GM21423 (cell line): ENCODE data around the gene SBK2.
"Not testable (repeated sequence)": the region's sequence is repeated elsewhere in the genome, so short reads cannot be mapped to it uniquely, and the experiment has no call there.

Experiments
- ATAC-seq: cut with Tn5 transposase; IDR thresholded peaks from one replicate; pipeline ENCODE4 v1.9.1; 2021; ENCODE audit warnings: mild to moderate bottlenecking, moderate library complexity; ENCODE audit not compliant: unreplicated experiment

The SBK2 gene

DNA sequence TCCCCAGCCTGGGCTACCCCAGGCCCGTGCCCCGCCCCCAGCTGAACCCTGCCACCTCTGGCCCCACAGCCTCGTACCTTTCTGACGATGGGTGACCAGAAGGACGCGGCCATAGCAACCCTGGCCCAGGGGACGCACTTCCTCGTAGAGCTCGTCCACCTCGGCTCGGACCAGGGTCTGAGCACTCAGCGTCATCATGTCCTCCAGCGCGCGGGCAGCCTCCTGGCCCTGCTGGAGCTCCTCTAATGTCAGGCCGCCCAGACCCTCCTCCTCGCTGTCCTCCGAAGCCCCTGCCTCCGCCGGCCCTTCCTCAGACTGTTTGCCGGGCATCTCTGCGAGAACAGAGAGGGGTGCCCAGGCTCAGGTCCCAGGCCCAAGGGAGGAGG lies 975 bp downstream of the SBK2 start:
- ATAC-seq, result no peak

DNA sequence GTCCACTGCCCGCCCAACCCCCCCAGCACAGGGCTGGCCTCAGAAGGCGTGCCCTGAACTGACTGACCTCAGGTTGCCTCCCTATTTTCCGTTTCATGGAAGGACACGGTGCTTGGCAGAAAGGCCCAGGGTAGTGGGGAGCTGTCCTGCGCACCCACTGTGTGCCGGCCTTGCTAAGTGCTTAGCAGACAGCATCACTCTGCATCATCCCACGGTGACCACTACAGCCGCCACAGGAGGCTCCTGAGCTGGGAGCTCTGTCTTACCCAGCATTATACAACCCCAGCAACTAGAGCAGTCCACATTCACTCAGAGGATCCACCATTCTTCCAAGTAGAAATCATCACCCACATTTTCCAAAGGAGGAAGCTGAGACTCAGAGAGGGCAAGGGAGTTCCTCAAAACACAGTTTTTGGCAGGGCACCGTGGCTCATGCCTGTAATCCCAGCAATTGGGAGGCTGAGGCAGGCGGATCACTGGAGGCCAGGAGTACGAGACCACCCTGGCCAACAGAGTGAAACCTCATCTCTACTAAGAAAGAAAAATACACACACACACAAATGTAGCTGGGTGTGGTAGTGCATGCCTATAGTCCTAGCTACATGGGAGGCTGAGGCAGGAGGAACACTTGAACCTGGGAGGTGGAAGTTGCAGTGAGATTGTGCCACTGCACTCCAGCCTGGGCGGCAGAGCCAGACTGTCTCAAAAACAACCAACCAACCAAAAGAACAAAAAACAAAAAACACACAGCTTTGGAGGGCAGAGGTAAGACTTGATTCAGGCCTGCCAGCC lies 1.6 kb downstream of the SBK2 start:
- no peak for ATAC-seq

DNA sequence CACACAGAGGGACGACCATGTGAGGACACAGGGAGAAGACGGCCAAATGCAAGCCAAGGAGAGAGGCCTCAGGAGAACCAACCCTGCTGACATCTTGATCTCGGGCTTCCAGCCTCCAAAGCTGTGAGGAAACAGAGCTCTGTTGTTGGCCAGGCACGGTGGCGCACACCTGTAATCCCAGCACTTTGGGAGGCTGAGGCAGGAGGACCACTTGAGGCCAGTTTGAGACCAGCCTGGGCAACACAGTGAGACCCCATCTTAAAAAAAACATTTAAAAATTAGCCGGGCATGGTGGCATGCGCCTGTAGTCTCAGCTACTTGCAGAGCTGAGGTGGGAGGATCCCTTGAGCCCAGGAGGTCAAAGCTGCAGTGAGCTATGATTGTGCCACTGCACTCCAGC lies 2.7 kb downstream of the SBK2 start:
- not testable (repeated sequence) for ATAC-seq

DNA sequence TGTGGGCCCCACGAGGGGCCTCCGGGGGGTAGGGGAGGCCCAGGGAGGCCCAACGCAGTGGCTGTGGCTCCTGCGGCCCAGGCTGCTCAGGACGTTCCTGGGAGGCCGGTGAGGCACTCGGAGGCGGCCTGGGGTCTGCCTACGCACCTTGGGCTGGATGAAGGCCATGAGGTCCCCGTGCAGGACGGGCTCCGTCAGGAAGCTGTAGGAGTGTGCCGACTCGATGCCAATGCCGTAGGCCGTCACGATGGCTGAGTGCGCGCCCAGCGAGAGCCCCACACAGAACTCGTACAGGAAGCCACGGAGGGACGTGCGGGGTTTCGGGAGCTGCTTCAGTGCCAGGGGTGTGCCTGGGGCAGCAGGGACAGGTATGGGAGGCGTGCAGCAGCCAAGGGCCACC lies 5.9 kb downstream of the SBK2 start:
- no peak for ATAC-seq

DNA sequence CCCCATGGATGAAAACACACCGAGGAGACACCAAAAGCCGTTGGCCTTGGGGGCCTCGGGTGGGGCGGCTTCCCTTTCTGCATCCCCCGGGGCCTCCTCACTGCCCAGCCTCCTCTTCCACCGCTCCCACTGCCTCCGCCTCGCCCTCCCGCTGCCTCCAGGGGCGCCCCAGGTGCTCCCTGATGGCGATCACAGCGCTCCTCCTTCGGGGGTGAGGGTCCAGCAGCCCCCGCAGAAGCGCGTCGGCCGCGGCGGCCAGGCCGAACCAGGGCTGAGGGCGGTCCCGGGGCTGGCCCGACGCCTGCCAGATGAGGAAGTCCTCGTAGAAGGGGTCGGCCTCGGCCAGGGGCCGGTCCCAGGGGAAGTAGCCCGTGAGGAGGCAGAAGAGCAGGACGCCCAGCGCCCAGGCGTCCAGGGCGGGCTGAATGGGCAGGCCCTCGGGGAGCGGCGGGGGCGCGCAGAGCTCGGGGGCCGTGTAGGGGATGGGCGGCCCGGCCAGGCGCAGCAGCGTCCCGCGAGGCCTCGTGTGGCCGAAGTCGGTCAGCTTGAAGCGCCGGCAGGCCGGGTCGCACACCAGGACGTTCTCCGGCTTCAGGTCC lies 7.2 kb downstream of the SBK2 start:
- no peak for ATAC-seq

DNA sequence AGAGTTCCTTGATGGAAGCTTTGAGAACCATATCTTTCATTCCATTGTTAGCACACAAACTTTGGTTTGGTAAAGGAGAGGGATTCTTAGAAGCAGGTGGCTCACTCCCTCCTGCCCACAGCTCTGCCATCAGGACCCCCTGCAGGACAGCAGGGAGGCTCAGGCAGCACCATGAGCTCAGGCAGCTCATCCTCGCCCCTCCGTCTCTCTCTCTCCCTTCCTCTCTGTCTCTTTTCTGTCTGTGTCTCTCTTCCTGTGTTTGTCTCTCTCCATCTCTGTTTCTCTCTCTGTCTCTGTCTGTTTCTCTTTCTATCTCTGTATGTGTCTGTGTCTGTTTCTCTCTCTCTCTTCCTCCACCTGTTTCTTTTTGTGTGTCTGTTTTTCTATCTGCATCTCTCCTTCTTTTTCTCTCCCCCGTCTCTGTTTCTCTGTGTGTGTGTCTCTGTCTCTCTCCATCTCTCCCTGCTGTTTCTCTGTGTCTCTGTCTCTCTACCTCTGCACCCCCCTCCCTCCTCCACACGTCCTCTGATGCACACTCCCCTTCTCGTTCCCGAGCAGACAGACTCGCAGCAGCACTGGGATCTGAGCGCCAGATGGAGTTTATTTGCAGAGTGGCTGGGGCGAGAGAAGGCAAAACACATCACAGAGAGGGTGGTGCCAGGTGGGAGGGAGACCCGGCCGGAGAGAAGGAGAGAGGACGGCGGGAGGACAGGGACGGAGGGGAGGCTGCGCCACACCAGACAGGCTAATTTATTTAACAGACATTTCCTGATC lies 8.7 kb downstream of the SBK2 start:
- ATAC-seq, result no peak

DNA sequence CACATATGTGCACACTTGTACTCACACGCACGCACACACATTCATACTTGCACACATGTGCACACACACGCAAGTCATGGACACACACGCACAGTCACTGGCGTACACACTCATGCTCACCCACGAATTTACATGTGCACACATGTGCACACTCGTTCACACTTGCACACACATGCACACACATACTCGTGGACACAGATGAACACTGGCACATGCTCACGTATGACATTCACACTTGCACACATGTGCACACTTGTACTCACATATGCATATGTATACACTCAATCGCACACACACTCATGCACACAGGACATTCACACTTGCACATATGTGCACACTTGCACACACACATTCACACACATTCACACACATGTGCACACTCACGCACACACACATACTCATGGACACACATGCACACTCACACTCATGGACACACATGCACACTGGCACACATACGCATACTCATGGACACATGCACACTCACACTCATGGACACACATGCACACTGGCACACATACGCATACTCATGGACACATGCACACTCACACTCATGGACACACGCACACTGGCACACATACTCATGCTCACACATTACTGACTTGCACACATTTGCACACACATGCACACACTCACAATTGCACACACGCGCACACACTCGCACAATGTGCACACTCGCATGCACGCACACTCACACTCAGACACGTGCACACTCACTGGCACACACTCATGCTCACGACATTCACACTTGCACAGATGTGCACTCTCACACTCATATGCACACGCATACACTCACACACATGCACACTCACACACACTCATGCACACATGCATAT lies 9.5 kb downstream of the SBK2 start:
- no peak for ATAC-seq

DNA sequence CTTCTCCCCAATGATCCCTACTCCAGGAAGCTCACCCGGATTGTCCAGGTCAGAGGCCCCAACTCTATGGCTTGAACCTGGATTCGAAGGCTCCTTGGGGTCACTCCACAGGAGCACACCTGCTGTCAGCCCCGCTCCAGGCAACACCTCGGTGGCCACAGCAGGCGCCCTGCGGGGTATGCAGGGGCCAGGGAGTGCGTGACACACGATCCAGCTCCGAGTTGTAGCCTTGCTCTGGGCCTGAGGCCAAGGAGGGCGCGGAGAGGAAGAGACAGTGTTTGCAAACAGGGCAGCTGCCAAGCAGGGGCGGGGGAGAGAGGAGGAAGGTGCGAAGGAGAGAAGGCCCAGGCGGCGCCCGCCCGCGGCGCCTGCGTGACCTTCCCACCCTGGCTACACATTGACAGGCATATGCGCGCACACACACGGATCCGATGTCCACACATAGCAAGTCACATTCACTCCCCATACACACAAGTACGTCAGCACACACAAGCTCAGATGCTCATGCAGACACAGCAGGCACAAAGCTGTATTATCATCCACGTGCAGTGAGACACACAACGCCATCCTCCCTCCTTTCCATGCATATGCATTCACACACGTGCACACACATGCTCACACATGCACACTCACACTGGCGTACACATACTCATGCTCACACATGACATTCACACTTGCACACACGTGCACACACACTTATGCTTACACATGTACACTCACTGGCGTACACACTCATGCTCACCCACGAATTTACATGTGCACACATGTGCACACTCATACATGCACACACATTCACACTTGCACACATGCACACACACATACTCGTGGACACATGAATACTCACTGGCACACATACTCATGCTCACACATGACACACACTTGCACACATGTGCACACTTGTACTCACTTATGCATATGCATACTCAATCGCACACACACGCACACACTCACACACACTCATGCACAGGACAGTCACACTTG lies 10.4 kb downstream of the SBK2 start:
- ATAC-seq, result no peak

DNA sequence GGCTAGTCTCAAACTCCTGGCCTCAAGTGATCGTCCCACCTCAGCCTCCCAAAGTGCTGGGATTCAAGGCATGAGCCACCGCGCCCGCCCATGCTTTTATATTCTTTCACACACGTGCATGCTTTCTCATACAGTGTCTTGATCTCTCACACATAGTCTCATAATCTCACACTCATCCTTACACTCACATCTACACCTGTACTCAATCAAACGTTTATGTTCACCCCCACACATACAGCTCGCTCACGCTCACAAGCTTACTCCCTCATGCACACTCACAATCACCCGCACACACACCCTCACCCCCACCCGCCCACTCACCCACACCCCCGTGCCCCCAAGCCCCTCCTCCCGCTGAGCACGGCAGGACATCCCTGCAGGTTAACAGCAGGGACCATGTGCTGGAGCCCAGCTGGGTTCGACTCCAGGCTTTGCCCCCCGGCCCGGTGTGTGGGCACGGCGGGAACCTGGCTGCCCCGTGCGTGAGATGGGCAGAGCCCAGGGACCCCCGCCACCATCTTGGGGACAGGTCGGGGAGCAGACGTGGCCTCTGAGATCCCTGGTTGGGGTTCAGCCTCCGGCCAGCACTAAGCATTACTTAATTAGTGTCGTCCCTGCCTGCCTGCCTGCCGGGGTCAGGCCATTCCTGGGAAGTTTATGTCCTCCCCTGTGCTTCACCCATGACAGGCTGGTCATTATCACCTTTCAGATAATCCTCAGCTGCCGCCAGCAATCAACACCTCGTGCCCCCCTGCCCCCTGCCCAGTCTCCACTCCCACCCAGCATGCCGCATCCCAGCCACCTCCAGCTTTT lies 11.4 kb downstream of the SBK2 start:
- ATAC-seq, result no peak

DNA sequence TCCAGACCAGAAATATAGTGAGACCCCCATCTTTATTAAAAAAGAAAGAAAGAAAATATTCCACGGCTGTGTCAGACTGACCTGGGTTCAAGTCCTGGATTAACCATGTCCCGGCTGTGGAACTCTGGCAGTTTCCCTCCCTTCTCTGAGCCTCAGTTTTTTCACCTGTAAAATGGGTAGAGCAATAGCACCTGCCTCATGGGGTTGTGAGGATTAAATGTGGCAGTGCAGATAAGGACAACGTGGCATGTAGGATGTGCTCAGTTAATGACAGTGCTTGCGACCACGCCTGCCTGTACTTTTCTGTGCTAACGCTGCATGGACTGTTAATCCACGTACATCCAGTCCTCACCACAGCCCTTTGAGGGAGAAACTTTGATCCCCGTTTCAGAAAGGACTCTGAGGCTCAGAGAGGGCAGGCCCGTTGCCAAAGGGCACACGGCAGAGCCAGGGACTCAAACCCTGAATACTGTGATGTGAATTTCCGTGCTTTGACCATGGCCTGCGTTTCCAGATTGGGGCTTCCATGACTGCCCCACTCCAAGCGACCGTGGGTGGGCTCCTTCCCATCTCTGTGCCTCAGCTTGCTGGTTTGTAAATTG lies 16.1 kb downstream of the SBK2 start:
- ATAC-seq, result no peak

DNA sequence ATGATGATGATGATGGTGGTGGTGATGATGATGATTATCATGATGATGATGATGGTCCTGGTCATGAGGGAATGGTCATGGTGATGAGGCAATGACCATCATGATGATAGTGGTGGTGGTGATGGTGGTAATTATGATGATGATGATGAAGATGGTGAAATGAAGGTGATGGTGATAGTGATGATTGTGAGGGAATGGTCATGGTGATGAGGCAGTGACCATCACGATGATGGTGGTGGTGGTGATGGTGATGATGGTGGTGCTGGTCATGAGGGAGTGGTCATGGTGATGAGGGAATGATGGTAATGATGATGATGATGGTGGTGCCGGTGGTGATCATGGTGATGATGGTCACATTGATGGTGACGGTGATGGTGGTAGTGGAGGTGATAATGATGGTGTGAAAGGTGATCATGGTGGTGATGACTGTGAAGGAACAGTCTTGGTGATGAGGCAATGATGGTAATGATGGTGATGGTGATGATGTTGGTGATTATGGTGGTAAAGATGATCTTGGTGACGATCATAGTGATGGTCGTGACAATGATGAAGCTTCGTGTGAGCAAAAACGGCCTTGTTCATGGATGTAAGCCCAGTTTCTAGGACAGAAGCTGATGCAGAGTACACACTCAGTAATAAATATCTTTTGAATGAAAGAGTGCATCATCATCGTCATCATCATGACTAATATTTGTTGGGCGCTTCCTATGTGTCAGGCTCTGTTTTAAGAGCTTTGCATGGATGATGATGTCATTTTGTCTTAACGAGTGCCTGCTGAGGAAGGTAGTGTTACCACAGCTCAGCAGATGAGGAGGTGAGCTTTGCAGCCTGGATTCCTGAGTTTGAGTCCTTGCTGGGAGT lies 17.3 kb downstream of the SBK2 start:
- no peak for ATAC-seq

DNA sequence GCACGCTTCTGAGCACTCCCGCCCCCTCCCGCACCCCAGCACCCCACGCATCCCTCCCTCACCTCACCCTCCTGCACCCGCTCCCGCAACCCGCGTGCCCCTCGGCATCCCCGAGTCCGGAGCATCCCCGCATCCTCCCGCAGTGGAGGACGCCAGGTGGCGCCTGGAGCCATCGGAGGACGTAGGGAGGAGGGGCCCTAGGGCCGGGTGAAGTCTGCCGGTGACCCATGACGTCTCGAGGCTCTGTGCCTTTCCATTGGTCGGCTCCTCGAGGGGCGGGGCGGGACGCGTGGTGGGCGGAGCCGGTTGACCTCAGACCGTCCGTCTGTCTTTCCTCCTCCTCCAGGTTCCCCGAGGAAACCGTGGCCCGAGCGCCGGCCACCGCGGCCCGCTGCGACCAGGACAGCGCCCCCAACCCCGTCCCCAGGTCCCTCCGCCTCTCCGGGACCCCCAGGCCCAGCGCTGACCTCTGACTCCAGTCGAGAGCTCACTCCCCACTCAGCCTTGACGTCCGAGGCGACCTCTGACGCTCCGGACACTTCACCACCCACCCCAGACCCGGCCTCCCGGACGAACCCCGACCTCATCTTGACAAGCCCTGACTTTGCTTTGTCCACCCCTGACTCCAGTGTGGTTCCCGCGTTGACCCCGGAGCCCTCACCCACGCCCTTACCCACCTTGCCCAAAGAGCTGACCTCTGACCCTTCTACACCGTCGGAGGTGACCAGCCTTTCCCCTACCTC lies 19.9 kb downstream of the SBK2 start:
- peak; percentile 99 for ATAC-seq

DNA sequence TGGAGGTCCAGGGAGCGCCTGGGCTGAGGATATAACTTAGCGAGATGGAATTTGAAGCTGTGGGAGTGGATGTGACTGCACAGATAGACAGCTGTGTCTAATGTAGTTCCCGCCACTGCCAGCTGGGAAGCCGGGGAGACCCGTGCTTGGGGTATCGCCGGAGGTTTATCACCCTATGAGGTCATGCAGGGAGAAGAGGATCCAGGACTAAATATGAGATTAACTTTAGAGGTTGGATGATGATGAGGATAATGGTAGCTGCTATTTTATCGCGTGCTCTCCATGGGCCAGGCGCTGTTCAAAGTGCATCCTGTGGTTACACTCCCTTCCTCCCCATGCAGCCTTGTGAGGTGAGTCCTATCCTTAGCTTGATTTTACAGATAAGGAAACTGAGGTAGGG lies 28.8 kb downstream of the SBK2 start:
- ATAC-seq, result no peak

DNA sequence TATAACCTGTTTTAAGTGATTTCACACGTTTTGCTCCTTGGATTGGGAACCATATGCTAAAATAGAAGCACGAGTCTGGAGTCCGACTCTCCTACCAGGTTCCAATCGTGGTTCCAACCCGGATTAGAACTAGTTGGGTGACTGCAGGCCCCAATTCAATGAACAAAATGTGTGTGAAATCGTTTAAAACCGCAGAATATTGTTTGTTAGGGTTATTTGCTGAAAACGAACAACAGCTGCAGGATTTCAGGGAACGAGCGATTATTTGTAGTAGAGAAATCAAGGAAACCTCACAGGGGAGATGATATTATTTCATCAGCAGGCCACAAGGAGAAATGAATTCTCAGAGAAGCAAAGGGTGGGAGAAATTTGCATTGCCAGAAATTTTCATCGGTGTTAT lies 32.0 kb downstream of the SBK2 start:
- no peak for ATAC-seq

DNA sequence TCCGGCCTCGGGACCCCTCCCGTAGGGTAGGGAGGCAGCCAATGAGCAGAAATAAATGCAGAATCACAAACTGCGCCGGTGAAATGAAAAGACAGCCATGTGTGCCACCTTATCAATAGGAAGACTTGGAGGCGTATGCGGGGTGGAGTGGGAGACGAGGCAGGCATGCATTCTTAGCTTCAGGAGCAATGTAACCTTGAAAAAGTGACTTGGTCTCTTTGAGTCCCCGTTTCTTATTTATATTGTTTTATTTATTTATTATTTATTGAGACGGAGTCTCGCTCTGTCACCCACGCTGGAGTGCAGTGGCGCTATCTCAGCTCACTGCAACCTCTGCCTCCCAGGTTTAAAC lies 32.7 kb downstream of the SBK2 start:
- no peak for ATAC-seq

DNA sequence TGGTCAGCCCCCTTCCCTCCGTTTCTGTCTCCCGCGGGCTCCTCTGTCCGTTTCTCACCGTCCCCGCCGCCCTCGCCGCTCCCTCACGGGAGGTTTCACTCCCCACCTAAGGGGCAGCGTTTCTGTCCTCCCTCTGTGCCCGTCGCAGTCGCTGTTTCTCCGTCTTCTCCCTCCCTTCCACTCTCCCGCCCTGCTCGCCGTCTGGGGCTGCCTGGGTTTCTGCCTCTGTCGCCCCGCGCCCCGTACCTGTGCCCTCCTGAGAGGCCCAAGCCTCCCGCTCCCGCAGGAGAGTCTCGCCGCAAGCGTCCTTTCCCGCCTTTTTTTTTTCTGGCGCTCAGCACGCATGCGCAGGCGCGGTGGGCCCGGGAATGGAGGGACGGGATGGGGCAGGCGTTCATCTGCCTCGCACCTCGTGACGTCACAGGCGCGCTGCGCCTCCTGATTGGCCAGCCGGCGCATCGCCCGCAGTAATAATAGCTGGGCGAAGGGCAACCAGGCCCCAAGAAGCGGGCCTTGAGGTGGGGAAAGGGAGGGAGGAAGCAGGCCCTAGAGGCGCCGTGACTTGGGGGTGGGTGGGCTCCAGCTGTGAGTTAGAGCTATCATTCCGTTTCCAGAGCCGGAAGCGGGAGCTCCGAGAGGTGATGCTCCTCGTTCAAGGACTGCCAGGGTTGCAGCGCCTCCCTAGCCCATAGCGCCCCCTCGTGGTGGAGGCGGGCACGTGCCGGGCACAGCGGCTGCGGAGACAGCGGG lies 33.3 kb downstream of the SBK2 start:
- peak; percentile 85 for ATAC-seq

DNA sequence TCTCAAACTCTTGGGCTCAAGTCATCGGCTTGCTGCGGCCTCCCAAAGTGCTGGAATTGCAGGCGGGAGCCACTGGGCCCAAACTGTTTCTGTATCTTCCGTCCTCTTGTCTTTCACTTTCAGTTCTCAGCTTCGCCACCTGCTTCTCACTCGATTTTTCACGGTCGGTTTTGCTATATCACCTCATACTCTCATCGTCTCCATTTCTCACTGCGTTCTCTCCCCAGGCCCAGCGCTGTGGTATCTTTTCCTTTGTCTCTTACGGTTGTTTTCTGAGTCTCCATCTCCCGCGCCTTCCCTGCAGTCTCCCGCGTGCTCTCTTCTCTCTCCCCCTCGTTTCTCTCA lies 33.8 kb downstream of the SBK2 start:
- no peak for ATAC-seq
